ENCODE measurements around the gene CTNNA2.

GRCh38 chr2:79909521-79909920 is 396.7 kb downstream of the CTNNA2 start:
- TF ChIP-seq CTCF (IDR thresholded peaks at IDR 0.05; ENCODE audit: borderline replicate concordance, extremely low read depth, low read length, poor library complexity, severe bottlenecking) (no peak), EZH2 (IDR thresholded peaks at IDR 0.05; ENCODE audit: borderline replicate concordance, low read depth, low read length, severe bottlenecking) (no peak)
